Measurements from ENCODE around the gene PVALEF.

DNA sequence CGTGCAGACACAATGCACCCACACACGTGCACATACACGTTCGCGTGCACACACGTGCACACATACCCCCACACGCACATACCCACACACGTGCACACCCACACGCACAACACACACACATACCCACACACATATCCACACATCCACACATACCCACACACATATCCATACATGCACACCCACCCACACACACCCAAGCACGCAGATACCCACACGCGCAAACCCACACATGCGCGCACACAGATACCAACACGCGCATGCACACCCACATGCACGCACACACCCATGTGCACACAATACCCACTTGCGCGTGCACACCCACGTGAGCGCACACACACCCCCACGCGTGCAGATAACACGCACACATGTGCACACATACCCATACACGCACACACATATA, 26.8 kb upstream of the PVALEF start:
- no peak for TF ChIP-seq POLR2A (IDR thresholded peaks at IDR 0.05)
- TF ChIP-seq, protein P1, sequence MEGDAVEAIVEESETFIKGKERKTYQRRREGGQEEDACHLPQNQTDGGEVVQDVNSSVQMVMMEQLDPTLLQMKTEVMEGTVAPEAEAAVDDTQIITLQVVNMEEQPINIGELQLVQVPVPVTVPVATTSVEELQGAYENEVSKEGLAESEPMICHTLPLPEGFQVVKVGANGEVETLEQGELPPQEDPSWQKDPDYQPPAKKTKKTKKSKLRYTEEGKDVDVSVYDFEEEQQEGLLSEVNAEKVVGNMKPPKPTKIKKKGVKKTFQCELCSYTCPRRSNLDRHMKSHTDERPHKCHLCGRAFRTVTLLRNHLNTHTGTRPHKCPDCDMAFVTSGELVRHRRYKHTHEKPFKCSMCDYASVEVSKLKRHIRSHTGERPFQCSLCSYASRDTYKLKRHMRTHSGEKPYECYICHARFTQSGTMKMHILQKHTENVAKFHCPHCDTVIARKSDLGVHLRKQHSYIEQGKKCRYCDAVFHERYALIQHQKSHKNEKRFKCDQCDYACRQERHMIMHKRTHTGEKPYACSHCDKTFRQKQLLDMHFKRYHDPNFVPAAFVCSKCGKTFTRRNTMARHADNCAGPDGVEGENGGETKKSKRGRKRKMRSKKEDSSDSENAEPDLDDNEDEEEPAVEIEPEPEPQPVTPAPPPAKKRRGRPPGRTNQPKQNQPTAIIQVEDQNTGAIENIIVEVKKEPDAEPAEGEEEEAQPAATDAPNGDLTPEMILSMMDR (IDR thresholded peaks at IDR 0.05): no peak
